Ectodermal cell (in vitro differentiated cells): ENCODE data around the gene CIAO1.

Experiments
- H3K27ac ChIP-seq: 2 replicates; pipeline ENCODE4 v1.7.0; 2013; ENCODE audit warnings: mild to moderate bottlenecking, low read depth, low read length; ENCODE audit not compliant: insufficient read depth, poor library complexity, severe bottlenecking
- H3K27me3 ChIP-seq: 2 replicates; pipeline ENCODE4 v1.7.0; 2013; ENCODE audit warnings: mild to moderate bottlenecking, low read length; ENCODE audit not compliant: insufficient read depth, control insufficient read depth, poor library complexity, severe bottlenecking
- H3K36me3 ChIP-seq: one replicate; pipeline ENCODE4 v1.7.0; 2013; ENCODE audit warnings: low read length; ENCODE audit not compliant: control insufficient read depth, insufficient read depth
- H3K4me1 ChIP-seq: one replicate; pipeline ENCODE4 v1.7.0; 2013; ENCODE audit warnings: low read length; ENCODE audit not compliant: control insufficient read depth, insufficient read depth
- H3K4me3 ChIP-seq: 2 replicates; pipeline ENCODE4 v1.7.0; 2013; ENCODE audit warnings: low read depth, low read length, control low read depth; ENCODE audit not compliant: insufficient read depth
- H3K9me3 ChIP-seq: 2 replicates; pipeline ENCODE4 v1.7.0; 2013; ENCODE audit warnings: mild to moderate bottlenecking, low read length, moderate library complexity; ENCODE audit not compliant: control insufficient read depth
- WGBS, 2 experiments: methylation state at CpG; one replicate each; pipeline ENCODE4 v1.1.7; 2013; ENCODE audit warnings: missing lambda C conversion rate in 2 of 2; 5-methylcytosine and 5-hydroxymethylcytosine counted together

CIAO1 gene

GRCh38 chr2:96239091-96239490, 26.9 kb upstream of the CIAO1 start:
- WGBS, 2 experiments: 83 to 87% methylated on average over 3 of the region's 3 CpGs
- H3K27ac ChIP-seq: no peak overlapping the region

GRCh38 chr2:96239745-96240264, 26.2 kb upstream of the CIAO1 start:
- H3K36me3 ChIP-seq: peaks cover 3% of the 10 kb centered on the region
- no peaks in the 10 kb centered on the region for H3K4me1 ChIP-seq
- H3K27me3 ChIP-seq: no peaks in the 10 kb centered on the region
- no peak overlapping the region for H3K4me3 ChIP-seq
- no peaks in the 10 kb centered on the region for H3K9me3 ChIP-seq
- 92 to 93% methylated on average over 9 of the region's 9 CpGs for WGBS, 2 experiments
- H3K27ac ChIP-seq: no peak overlapping the region

More at GRCh38 chr2:96239091-96239490, 26.9 kb upstream of the CIAO1 start:
- Histone ChIP-seq H3K36me3 (peaks cover 3% of the 10 kb centered on the region), H3K4me1 (no peaks in the 10 kb centered on the region), H3K9me3 (no peaks in the 10 kb centered on the region), H3K27me3 (no peaks in the 10 kb centered on the region), H3K4me3 (no peak overlapping the region)

- Histone ChIP-seq H3K36me3 (peaks cover 3% of the 10 kb centered on the region), H3K9me3 (no peaks in the 10 kb centered on the region), H3K27ac (no peak overlapping the region), H3K27me3 (no peaks in the 10 kb centered on the region), H3K4me3 (no peak overlapping the region), H3K4me1 (no peaks in the 10 kb centered on the region)
- WGBS, 2 experiments: 94 to 97% methylated on average over 9 of the region's 9 CpGs
Measured at GRCh38 chr2:96240341-96241038, 25.5 kb upstream of the CIAO1 start.

GRCh38 chr2:96241227-96241626, 24.8 kb upstream of the CIAO1 start:
- Histone ChIP-seq H3K36me3 (peaks cover 3% of the 10 kb centered on the region), H3K4me1 (no peaks in the 10 kb centered on the region), H3K27ac (no peak overlapping the region), H3K4me3 (no peak overlapping the region), H3K27me3 (no peaks in the 10 kb centered on the region), H3K9me3 (no peaks in the 10 kb centered on the region)
- 58 to 66% methylated on average over 2 of the region's 2 CpGs for WGBS, 2 experiments

- 92% methylated on average over 5 of the region's 5 CpGs for WGBS, 2 experiments
- no peaks in the 10 kb centered on the region for H3K27me3 ChIP-seq
- no peak overlapping the region for H3K4me3 ChIP-seq
- no peak overlapping the region for H3K27ac ChIP-seq
- no peaks in the 10 kb centered on the region for H3K4me1 ChIP-seq
- H3K36me3 ChIP-seq: peaks cover 3% of the 10 kb centered on the region
- H3K9me3 ChIP-seq: no peaks in the 10 kb centered on the region
Measured at GRCh38 chr2:96241900-96242611, 24.0 kb upstream of the CIAO1 start.

- H3K27ac ChIP-seq: no peak overlapping the region
- H3K4me1 ChIP-seq: no peaks in the 10 kb centered on the region
- H3K36me3 ChIP-seq: peaks cover 3% of the 10 kb centered on the region
- WGBS, 2 experiments: 87 to 91% methylated on average over 5 of the region's 5 CpGs
- H3K4me3 ChIP-seq: no peak overlapping the region
- no peaks in the 10 kb centered on the region for H3K27me3 ChIP-seq
- H3K9me3 ChIP-seq: no peaks in the 10 kb centered on the region
Measured at GRCh38 chr2:96243843-96244242, 22.2 kb upstream of the CIAO1 start.

- H3K4me3 ChIP-seq: no peak overlapping the region
- H3K36me3 ChIP-seq: no peaks in the 10 kb centered on the region
- H3K27me3 ChIP-seq: no peaks in the 10 kb centered on the region
- WGBS, 2 experiments: 93 to 94% methylated on average over 8 of the region's 8 CpGs
- H3K9me3 ChIP-seq: no peaks in the 10 kb centered on the region
- H3K27ac ChIP-seq: no peak overlapping the region
- H3K4me1 ChIP-seq: no peaks in the 10 kb centered on the region
Measured at GRCh38 chr2:96245609-96246390, 20.2 kb upstream of the CIAO1 start.

GRCh38 chr2:96247009-96247408, 19.0 kb upstream of the CIAO1 start:
- Histone ChIP-seq H3K9me3 (no peaks in the 10 kb centered on the region), H3K4me3 (no peak overlapping the region), H3K27ac (no peak overlapping the region), H3K36me3 (no peaks in the 10 kb centered on the region), H3K4me1 (no peaks in the 10 kb centered on the region), H3K27me3 (no peaks in the 10 kb centered on the region)
- 84 to 87% methylated on average over 3 of the region's 3 CpGs for WGBS, 2 experiments

- Histone ChIP-seq H3K9me3 (no peaks in the 10 kb centered on the region), H3K4me3 (no peak overlapping the region), H3K4me1 (no peaks in the 10 kb centered on the region), H3K27ac (no peak overlapping the region), H3K27me3 (no peaks in the 10 kb centered on the region), H3K36me3 (no peaks in the 10 kb centered on the region)
- WGBS, 2 experiments: 91 to 96% methylated on average over 5 of the region's 5 CpGs
Measured at GRCh38 chr2:96247896-96248295, 18.1 kb upstream of the CIAO1 start.

GRCh38 chr2:96248624-96249023, 17.4 kb upstream of the CIAO1 start:
- WGBS, 2 experiments: 92% methylated on average over 4 of the region's 4 CpGs
- no peaks in the 10 kb centered on the region for H3K36me3 ChIP-seq
- no peaks in the 10 kb centered on the region for H3K4me1 ChIP-seq
- no peaks in the 10 kb centered on the region for H3K27me3 ChIP-seq
- H3K27ac ChIP-seq: no peak overlapping the region
- H3K4me3 ChIP-seq: no peak overlapping the region
- H3K9me3 ChIP-seq: no peaks in the 10 kb centered on the region
